ENCODE data around the gene GPR62. TPM values are rescaled to one million over a fixed set of nuclear protein-coding genes. Genes with fewer than 3 reads are reported as not detected.

The GPR62 gene
- total and polyA plus RNA-seq, 2 donors from 2014 or later: 0.09 to 0.41 TPM

DNA sequence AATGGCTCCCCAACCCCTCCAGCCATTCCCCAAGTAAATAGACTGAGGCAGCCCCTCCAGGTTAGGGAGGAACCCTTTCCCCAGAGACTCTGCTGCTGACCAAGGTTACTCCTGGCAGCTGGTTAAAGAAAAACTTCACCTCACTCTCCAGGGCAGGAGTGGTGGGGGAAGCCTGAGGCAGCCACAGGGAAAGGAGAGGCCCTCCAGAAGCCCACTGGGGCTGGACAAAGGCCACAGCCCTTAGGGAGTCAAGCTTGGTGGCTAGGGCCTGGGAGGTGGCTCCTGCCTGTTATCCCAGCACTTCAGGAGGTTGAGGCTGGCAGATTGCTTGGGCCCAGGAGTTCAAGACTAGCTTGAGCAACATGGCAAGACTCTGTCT, 29.1 kb downstream of the GPR62 start:
- intact Hi-C loops (cut with DNase I): no loop called here
- no peak for FAIRE-seq
- TF ChIP-seq, protein P1, sequence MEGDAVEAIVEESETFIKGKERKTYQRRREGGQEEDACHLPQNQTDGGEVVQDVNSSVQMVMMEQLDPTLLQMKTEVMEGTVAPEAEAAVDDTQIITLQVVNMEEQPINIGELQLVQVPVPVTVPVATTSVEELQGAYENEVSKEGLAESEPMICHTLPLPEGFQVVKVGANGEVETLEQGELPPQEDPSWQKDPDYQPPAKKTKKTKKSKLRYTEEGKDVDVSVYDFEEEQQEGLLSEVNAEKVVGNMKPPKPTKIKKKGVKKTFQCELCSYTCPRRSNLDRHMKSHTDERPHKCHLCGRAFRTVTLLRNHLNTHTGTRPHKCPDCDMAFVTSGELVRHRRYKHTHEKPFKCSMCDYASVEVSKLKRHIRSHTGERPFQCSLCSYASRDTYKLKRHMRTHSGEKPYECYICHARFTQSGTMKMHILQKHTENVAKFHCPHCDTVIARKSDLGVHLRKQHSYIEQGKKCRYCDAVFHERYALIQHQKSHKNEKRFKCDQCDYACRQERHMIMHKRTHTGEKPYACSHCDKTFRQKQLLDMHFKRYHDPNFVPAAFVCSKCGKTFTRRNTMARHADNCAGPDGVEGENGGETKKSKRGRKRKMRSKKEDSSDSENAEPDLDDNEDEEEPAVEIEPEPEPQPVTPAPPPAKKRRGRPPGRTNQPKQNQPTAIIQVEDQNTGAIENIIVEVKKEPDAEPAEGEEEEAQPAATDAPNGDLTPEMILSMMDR (IDR thresholded peaks at IDR 0.05; ENCODE audit: borderline replicate concordance, extremely low read depth, insufficient read depth): no peak

DNA sequence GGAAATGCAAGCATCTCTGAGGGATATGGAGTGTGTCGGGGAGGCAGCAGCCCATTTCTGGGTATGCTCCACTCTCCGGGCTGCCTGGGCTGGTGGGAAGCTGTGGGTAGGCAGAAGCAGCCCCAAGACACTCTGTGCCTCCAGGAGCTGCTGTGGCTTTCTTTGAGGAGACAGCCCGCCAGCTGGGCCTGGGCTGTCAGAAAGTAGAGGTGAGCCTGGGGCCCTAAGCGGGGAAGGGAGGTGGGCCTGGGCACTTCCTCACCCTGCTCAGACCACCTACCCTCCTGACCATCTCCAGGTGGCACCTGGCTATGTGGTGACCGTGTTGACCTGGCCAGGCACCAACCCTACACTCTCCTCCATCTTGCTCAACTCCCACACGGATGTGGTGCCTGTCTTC, 29.9 kb downstream of the GPR62 start:
- Histone ChIP-seq H3K9me3 (ENCODE audit: control insufficient read depth in 2 of 3, insufficient read depth in 1 of 3, low read length in 3 of 3) (no peaks in the 10 kb centered on the region), H3K4me1 (ENCODE audit: control insufficient read depth in 2 of 3, insufficient read depth in 2 of 3, low read depth in 1 of 3, low read length in 3 of 3) (peaks cover 2 to 30% (median 4%) of the 10 kb centered on the region in 3 donors), H3K9ac (ENCODE audit: low read length in 3 of 3) (peak overlapping the region in 2 of 3 donors; percentile 17 to 74), H3K36me3 (ENCODE audit: control insufficient read depth in 2 of 3, insufficient read depth in 3 of 3, low read length in 3 of 3) (peaks cover 0 to 7% (median 3%) of the 10 kb centered on the region in 3 donors), H3K27me3 (ENCODE audit: control insufficient read depth, insufficient read depth, low read length) (no peaks in the 10 kb centered on the region), H3K27ac (ENCODE audit: low read depth in 2 of 2, low read length in 2 of 2) (peak overlapping the region in 1 of 2 donors; percentile 10), H3K4me3 (ENCODE audit: low read length in 3 of 3) (peak overlapping the region in 2 of 3 donors; percentile 57 to 82)
- TF ChIP-seq, protein P1 (IDR thresholded peaks at IDR 0.05; ENCODE audit: borderline replicate concordance, extremely low read depth, insufficient read depth): no peak
- no peak for FAIRE-seq
- DNase-seq: no peak
- intact Hi-C loops (cut with DNase I): no loop called here

More for the DNA sequence above, 29.1 kb downstream of the GPR62 start:
- peaks cover 2 to 30% (median 4%) of the 10 kb centered on the region in 3 donors for H3K4me1 ChIP-seq (ENCODE audit: control insufficient read depth in 2 of 3, insufficient read depth in 2 of 3, low read depth in 1 of 3, low read length in 3 of 3)
- H3K9ac ChIP-seq (ENCODE audit: low read length in 3 of 3): peak overlapping the region in 2 of 3 donors; percentile 74 to 89
- peaks cover 0 to 7% (median 3%) of the 10 kb centered on the region in 3 donors for H3K36me3 ChIP-seq (ENCODE audit: control insufficient read depth in 2 of 3, insufficient read depth in 3 of 3, low read length in 3 of 3)
- H3K27ac ChIP-seq (ENCODE audit: low read depth in 2 of 2, low read length in 2 of 2): peak overlapping the region; percentile 89 to 97
- H3K4me3 ChIP-seq (ENCODE audit: low read length in 3 of 3): peak overlapping the region in 2 of 3 donors; percentile 77 to 82
- H3K9me3 ChIP-seq (ENCODE audit: control insufficient read depth in 2 of 3, insufficient read depth in 1 of 3, low read length in 3 of 3): no peaks in the 10 kb centered on the region
- no peak for DNase-seq
- no peaks in the 10 kb centered on the region for H3K27me3 ChIP-seq (ENCODE audit: control insufficient read depth, insufficient read depth, low read length)

DNA sequence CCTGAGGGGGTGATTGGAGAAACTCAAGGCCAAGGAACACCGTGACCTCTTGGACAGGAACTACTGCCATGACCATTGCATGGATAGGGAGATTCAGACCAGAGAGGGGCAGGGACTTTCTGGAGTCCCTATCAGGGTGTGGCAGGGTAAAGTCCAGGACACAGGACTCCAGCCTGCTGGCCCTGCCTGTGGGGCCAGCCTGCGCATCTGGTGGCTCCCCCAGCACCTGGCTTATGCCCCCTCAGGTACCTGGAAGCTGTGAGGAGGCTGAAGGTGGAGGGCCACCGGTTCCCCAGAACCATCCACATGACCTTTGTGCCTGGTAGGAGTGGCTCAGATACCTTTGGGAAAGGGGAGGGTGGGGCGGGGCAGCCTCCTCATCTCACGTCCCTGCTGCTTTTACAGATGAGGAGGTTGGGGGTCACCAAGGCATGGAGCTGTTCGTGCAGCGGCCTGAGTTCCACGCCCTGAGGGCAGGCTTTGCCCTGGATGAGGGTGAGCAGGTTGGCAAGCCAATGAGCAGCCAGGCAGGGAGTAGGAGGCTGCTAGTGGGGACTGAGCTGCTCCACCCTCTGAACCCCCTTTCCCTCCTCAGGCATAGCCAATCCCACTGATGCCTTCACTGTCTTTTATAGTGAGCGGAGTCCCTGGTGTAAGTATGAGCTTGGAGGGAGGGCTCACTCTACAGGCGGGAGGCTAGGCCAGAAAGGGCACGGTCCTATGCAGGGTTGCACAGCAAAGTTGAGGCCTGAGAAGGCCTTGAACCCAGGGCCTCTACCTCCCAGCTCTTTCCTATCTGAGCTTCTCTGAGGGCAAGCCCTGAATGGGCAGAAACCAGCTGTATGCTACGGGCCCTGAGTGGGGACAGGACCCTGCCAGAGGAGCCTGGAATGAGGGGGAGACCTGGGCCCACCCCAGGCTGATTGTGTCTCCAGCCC, 31.1 kb downstream of the GPR62 start:
- peaks cover 0 to 24% (median 2%) of the 10 kb centered on the region in 3 donors for H3K4me1 ChIP-seq (ENCODE audit: control insufficient read depth in 2 of 3, insufficient read depth in 2 of 3, low read depth in 1 of 3, low read length in 3 of 3)
- peaks cover 0 to 3% (median 0%) of the 10 kb centered on the region in 3 donors for H3K36me3 ChIP-seq (ENCODE audit: control insufficient read depth in 2 of 3, insufficient read depth in 3 of 3, low read length in 3 of 3)
- no peaks in the 10 kb centered on the region for H3K27me3 ChIP-seq (ENCODE audit: control insufficient read depth, insufficient read depth, low read length)
- intact Hi-C loops (cut with DNase I): no loop called here
- peak overlapping the region in 1 of 3 donors; percentile 82 for H3K4me3 ChIP-seq (ENCODE audit: low read length in 3 of 3)
- no peak overlapping the region for H3K27ac ChIP-seq (ENCODE audit: low read depth in 2 of 2, low read length in 2 of 2)
- no peak overlapping the region for H3K9ac ChIP-seq (ENCODE audit: low read length in 3 of 3)
- FAIRE-seq (no peak), DNase-seq (no peak)
- H3K9me3 ChIP-seq (ENCODE audit: control insufficient read depth in 2 of 3, insufficient read depth in 1 of 3, low read length in 3 of 3): no peaks in the 10 kb centered on the region
- TF ChIP-seq, protein P1 (IDR thresholded peaks at IDR 0.05; ENCODE audit: borderline replicate concordance, extremely low read depth, insufficient read depth): no peak
